ENCODE measurements around the gene XXYLT1. TPM values are rescaled to one million over a fixed set of nuclear protein-coding genes. Genes with fewer than 3 reads are reported as not detected.
A peak's percentile ranks its signal among the peaks of the same experiment; 100 is the strongest.

The XXYLT1 gene
- total RNA-seq, 2 experiments from 2014 or later = 3.1 to 3.7 TPM

- Histone ChIP-seq H3K4me1 (ENCODE audit: insufficient read depth, low read length) (peaks cover 17% of the 10 kb centered on the region), H3K27me3 (ENCODE audit: control insufficient read depth in 1 of 2, insufficient read depth in 2 of 2, low read length in 2 of 2) (no peaks in the 10 kb centered on the region), H3K27ac (ENCODE audit: low read depth in 1 of 2, low read length in 2 of 2) (no peak overlapping the region), H3K9me3 (ENCODE audit: control insufficient read depth in 1 of 2, insufficient read depth in 1 of 2, low read length in 2 of 2) (no peaks in the 10 kb centered on the region), H3K4me3 (ENCODE audit: low read length) (no peak overlapping the region), H3K36me3 (ENCODE audit: insufficient read depth, low read length) (no peaks in the 10 kb centered on the region)
- intact Hi-C loops (cut with DNase I, micrococcal nuclease) = loop anchor here in 1 of 2 experiments (10.0 kb wide), 1 partner anchor 106 kb away; no protein-coding TSS in a partner anchor
- H3K27ac Mint-ChIP-seq = no peak overlapping the region
- ChIA-PET CTCF (interaction anchor here (1.0 kb wide), 1 partner anchor 117 kb away, joined by 3 read pairs; no protein-coding TSS in a partner anchor), POLR2A (no interaction called here)
- H3K27me3 Mint-ChIP-seq = no peaks in the 10 kb centered on the region
- DNase-seq (no peak), ATAC-seq (ENCODE audit: poor library complexity) (peak; percentile 56)
- no peaks in the 10 kb centered on the region for H3K9me3 Mint-ChIP-seq
- peak overlapping the region; percentile 23 for H3K4me3 Mint-ChIP-seq
- TF ChIP-seq CTCF (IDR thresholded peaks at IDR 0.05) = no peak
- H3K36me3 Mint-ChIP-seq (ENCODE audit: low read depth) = no peaks in the 10 kb centered on the region
- H3K4me1 Mint-ChIP-seq (ENCODE audit: low read depth) = peaks cover 7% of the 10 kb centered on the region
These were observed 20.3 kb downstream of the XXYLT1 start for GRCh38 chr3:195250473-195251251.

DNA sequence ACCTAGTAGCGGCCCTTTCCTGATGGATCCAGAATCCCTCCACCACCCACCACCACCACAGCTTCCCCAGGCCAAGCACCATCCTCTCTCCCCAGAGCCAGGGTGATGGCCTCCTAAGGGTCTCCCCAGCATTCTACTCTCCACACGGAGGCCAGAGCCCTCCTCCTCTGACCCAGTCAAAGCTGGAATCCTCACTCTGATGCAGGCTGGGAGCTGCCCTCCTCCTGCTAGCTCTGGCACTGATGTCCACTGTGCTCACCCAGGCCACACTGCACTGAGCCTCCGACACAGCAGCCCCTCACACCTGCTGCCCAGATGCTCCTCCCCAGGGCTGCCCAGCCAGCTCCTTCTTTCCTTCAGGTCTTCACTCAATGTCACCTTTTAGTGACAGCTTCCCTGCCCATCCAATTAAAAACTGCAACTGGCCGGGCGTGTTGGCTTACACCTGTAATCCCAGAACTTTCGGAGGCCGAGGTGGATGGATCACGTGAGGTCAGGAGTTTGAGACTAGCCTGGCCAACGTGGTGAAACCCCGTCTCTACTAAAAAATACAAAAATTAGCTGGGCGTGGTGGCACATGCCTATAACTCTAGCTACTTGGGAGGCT is 21.0 kb downstream of the XXYLT1 start:
- no peak overlapping the region for H3K4me3 ChIP-seq (ENCODE audit: low read length)
- no peaks in the 10 kb centered on the region for H3K9me3 ChIP-seq (ENCODE audit: control insufficient read depth in 1 of 2, insufficient read depth in 1 of 2, low read length in 2 of 2)
- ChIA-PET POLR2A (no interaction called here), CTCF (interaction anchor here (1.0 kb wide), 1 partner anchor 116 kb away, joined by 3 read pairs; no protein-coding TSS in a partner anchor)
- H3K27me3 ChIP-seq (ENCODE audit: control insufficient read depth in 1 of 2, insufficient read depth in 2 of 2, low read length in 2 of 2) = no peaks in the 10 kb centered on the region
- no peak for TF ChIP-seq CTCF (IDR thresholded peaks at IDR 0.05)
- H3K36me3 Mint-ChIP-seq (ENCODE audit: low read depth) = no peaks in the 10 kb centered on the region
- no peak overlapping the region for H3K27ac ChIP-seq (ENCODE audit: low read depth in 1 of 2, low read length in 2 of 2)
- no peak for DNase-seq
- H3K27ac Mint-ChIP-seq = no peak overlapping the region
- H3K4me1 ChIP-seq (ENCODE audit: insufficient read depth, low read length) = peaks cover 17% of the 10 kb centered on the region
- no peaks in the 10 kb centered on the region for H3K27me3 Mint-ChIP-seq
- ATAC-seq (ENCODE audit: poor library complexity) = no peak
- peaks cover 3% of the 10 kb centered on the region for H3K36me3 ChIP-seq (ENCODE audit: insufficient read depth, low read length)
- intact Hi-C loops (cut with DNase I, micrococcal nuclease) = loop anchor here in 1 of 2 experiments (10.0 kb wide), 1 partner anchor 105 kb away; no protein-coding TSS in a partner anchor
- no peaks in the 10 kb centered on the region for H3K9me3 Mint-ChIP-seq
- H3K4me3 Mint-ChIP-seq = no peak overlapping the region
- H3K4me1 Mint-ChIP-seq (ENCODE audit: low read depth) = peaks cover 7% of the 10 kb centered on the region

GRCh38 chr3:195249057-195249770 is 21.7 kb downstream of the XXYLT1 start:
- CTCF ChIA-PET = no interaction called here
- Histone ChIP-seq H3K27me3 (ENCODE audit: control insufficient read depth in 1 of 2, insufficient read depth in 2 of 2, low read length in 2 of 2) (no peaks in the 10 kb centered on the region), H3K4me3 (ENCODE audit: low read length) (no peak overlapping the region), H3K36me3 (ENCODE audit: insufficient read depth, low read length) (peaks cover 3% of the 10 kb centered on the region), H3K4me1 (ENCODE audit: insufficient read depth, low read length) (peaks cover 17% of the 10 kb centered on the region), H3K27ac (ENCODE audit: low read depth in 1 of 2, low read length in 2 of 2) (no peak overlapping the region), H3K9me3 (ENCODE audit: control insufficient read depth in 1 of 2, insufficient read depth in 1 of 2, low read length in 2 of 2) (no peaks in the 10 kb centered on the region)
- no peak for TF ChIP-seq CTCF (IDR thresholded peaks at IDR 0.05)
- H3K4me1 Mint-ChIP-seq (ENCODE audit: low read depth) = peaks cover 7% of the 10 kb centered on the region
- intact Hi-C loops (cut with DNase I, micrococcal nuclease) = no loop called here
- POLR2A ChIA-PET = no interaction called here
- no peaks in the 10 kb centered on the region for H3K36me3 Mint-ChIP-seq (ENCODE audit: low read depth)
- no peaks in the 10 kb centered on the region for H3K27me3 Mint-ChIP-seq
- no peak overlapping the region for H3K27ac Mint-ChIP-seq
- ATAC-seq (ENCODE audit: poor library complexity) = no peak
- no peak for DNase-seq
- H3K4me3 Mint-ChIP-seq = no peak overlapping the region
- no peaks in the 10 kb centered on the region for H3K9me3 Mint-ChIP-seq
